ENCODE data around the gene RNF150.

The RNF150 gene

GRCh38 chr4:141132072-141132708, 1.1 kb downstream of the RNF150 start:
- TF ChIP-seq ARNTL (CRISPR knock-in tag; IDR thresholded peaks at IDR 0.05; ENCODE audit: borderline replicate concordance, low read depth) (no peak), ESRRG (CRISPR knock-in tag; IDR thresholded peaks at IDR 0.05) (no peak), ZNF70 (CRISPR knock-in tag; IDR thresholded peaks at IDR 0.05) (no peak), TOX (CRISPR knock-in tag; IDR thresholded peaks at IDR 0.05; ENCODE audit: borderline replicate concordance) (no peak), ZNF8 (CRISPR knock-in tag; IDR thresholded peaks at IDR 0.05) (no peak), PATZ1 (CRISPR knock-in tag; IDR thresholded peaks at IDR 0.05; ENCODE audit: borderline replicate concordance) (no peak), ZFP30 (CRISPR knock-in tag; IDR thresholded peaks at IDR 0.05) (no peak), POU6F1 (CRISPR knock-in tag; IDR thresholded peaks at IDR 0.05; ENCODE audit: borderline replicate concordance, low read depth) (no peak), CSRNP3 (CRISPR knock-in tag; IDR thresholded peaks at IDR 0.05) (no peak), TSHZ2 (CRISPR knock-in tag; IDR thresholded peaks at IDR 0.05) (no peak), CSDC2 (CRISPR knock-in tag; IDR thresholded peaks at IDR 0.05) (no peak), ZC3H10 (CRISPR knock-in tag; IDR thresholded peaks at IDR 0.05) (no peak), ZNF565 (CRISPR knock-in tag; conservative IDR thresholded peaks at IDR 0.05; ENCODE audit: low read depth) (no peak), PPARA (CRISPR knock-in tag; IDR thresholded peaks at IDR 0.05; ENCODE audit: borderline replicate concordance) (no peak), ZFP3 (CRISPR knock-in tag; IDR thresholded peaks at IDR 0.05) (no peak), TCF4 (CRISPR knock-in tag; IDR thresholded peaks at IDR 0.05; ENCODE audit: borderline replicate concordance) (no peak)

GRCh38 chr4:141131723-141132071, 1.6 kb downstream of the RNF150 start:
- TF ChIP-seq TOX (CRISPR knock-in tag; IDR thresholded peaks at IDR 0.05; ENCODE audit: borderline replicate concordance) (no peak), POU6F1 (CRISPR knock-in tag; IDR thresholded peaks at IDR 0.05; ENCODE audit: borderline replicate concordance, low read depth) (no peak)
- ATAC-seq: peak; percentile 7

More at GRCh38 chr4:141132072-141132708, 1.1 kb downstream of the RNF150 start:
- ATAC-seq: peak; percentile 11

- ATAC-seq: 0 out of 3 replicates have a peak, but pooled peaks have one; percentile 1
- TF ChIP-seq ESRRG (CRISPR knock-in tag; IDR thresholded peaks at IDR 0.05): no peak
- no peak for TF ChIP-seq CREB5 (CRISPR knock-in tag; IDR thresholded peaks at IDR 0.05; ENCODE audit: low read depth)
- no peak for TF ChIP-seq BACH2 (CRISPR knock-in tag; IDR thresholded peaks at IDR 0.05; ENCODE audit: borderline replicate concordance)
- 0 out of 2 replicates have a peak, but pooled peaks have one; percentile 27 for TF ChIP-seq TCF4 (CRISPR knock-in tag; IDR thresholded peaks at IDR 0.05; ENCODE audit: borderline replicate concordance)
These were observed 2.2 kb downstream of the RNF150 start for GRCh38 chr4:141130947-141131605.

All from SK-N-SH treated with all-trans-retinoic acid at 6 μM for 48 hours (cell line).